WI38 (cell line): ENCODE measurements around the gene WASL.

ENCODE experiments used
- H3K4me3 ChIP-seq: 2 replicates; pipeline ENCODE4 v1.5.1; 2011; ENCODE audit warnings: low read depth, mild to moderate bottlenecking, control low read depth, low read length
- TF ChIP-seq, protein P1 (sequence below): IDR thresholded peaks from 2 replicates; pipeline ENCODE4 v1.5.1; 2012; ENCODE audit warnings: low read depth, mild to moderate bottlenecking, control low read depth, low read length

Gene WASL

GRCh38 chr7:123751821-123752220 lies 3.0 kb upstream of the WASL start:
- TF ChIP-seq, protein P1, sequence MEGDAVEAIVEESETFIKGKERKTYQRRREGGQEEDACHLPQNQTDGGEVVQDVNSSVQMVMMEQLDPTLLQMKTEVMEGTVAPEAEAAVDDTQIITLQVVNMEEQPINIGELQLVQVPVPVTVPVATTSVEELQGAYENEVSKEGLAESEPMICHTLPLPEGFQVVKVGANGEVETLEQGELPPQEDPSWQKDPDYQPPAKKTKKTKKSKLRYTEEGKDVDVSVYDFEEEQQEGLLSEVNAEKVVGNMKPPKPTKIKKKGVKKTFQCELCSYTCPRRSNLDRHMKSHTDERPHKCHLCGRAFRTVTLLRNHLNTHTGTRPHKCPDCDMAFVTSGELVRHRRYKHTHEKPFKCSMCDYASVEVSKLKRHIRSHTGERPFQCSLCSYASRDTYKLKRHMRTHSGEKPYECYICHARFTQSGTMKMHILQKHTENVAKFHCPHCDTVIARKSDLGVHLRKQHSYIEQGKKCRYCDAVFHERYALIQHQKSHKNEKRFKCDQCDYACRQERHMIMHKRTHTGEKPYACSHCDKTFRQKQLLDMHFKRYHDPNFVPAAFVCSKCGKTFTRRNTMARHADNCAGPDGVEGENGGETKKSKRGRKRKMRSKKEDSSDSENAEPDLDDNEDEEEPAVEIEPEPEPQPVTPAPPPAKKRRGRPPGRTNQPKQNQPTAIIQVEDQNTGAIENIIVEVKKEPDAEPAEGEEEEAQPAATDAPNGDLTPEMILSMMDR = no peak
- no peak overlapping the region for H3K4me3 ChIP-seq

GRCh38 chr7:123750389-123751230 lies 1.8 kb upstream of the WASL start:
- TF ChIP-seq, protein P1 = no peak

GRCh38 chr7:123749537-123749857 lies 694 bp upstream of the WASL start:
- H3K4me3 ChIP-seq = peak overlapping the region; percentile 98
- TF ChIP-seq, protein P1 = no peak

More at GRCh38 chr7:123750389-123751230, 1.8 kb upstream of the WASL start:
- no peak overlapping the region for H3K4me3 ChIP-seq

DNA sequence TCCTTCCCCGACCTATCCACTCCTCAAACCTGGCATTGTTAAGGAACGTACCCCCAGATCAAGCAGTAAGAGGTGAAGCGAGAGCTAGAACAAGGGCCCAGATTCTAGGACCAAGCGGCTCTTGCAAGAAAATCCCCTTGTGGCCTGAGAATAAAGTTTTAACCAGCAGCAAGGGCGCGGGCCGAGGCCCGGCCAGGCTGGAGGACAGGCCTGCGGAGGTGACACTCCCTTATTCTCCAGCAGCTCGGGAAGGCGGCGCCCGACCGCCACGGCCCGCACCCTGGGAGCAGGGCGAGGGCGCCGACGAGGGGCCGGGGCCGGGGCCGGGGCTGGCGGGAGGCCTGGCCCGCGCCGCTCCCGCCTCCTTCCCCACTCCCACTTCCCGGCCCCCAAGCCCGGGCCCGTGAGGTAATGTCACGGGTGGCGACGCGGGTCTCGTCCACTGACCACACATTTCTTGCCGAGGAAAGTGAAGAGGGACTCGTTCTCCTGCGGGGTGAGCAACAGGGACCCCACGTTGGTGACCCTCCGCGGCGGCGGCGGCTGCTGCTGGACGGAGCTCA lies 551 bp downstream of the WASL start:
- TF ChIP-seq, protein P1 = no peak
- peak overlapping the region; percentile 98 for H3K4me3 ChIP-seq

- TF ChIP-seq, protein P1 = no peak
- H3K4me3 ChIP-seq = peak overlapping the region; percentile 98
Measured at GRCh38 chr7:123747620-123748141, 1.1 kb downstream of the WASL start.

DNA sequence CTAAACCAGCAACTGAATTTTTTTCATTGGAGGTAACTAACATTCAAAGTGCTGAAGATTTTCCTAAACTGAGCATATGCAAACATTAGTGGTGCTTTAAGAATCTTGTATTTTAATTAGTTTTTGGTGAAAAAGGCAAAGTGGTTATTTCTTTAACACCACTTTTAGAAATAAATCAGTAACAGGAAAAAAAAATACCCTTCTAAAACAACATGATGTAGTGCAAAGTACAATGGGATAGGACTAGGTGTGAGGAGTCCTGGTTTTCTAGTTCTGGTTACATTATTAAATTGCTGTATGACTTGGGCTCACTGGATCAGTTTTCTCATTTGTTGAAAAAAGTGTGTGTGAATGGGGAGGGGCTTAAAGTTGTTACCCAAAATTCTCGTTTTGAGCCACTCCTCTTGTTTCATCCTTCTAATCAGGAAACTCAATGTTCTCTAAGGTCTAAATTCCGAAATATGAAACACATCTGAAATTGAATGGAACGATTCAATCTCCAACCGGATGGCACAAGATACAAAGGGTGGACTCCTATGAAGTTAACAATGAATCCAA lies 1.8 kb downstream of the WASL start:
- peak overlapping the region; percentile 98 for H3K4me3 ChIP-seq
- TF ChIP-seq, protein P1 = no peak

GRCh38 chr7:123746055-123746454 lies 2.7 kb downstream of the WASL start:
- TF ChIP-seq, protein P1 = no peak
- H3K4me3 ChIP-seq = no peak overlapping the region; the same call in 1 of the 2 replicates
